GM21528 (cell line): ENCODE data around the gene AGAP1.

ENCODE experiments used
- ATAC-seq: cut with Tn5 transposase; IDR thresholded peaks from one replicate; pipeline ENCODE4 v1.9.1; 2021; ENCODE audit warnings: mild to moderate bottlenecking, moderate library complexity; ENCODE audit not compliant: unreplicated experiment, low FRiP score

AGAP1 gene

DNA sequence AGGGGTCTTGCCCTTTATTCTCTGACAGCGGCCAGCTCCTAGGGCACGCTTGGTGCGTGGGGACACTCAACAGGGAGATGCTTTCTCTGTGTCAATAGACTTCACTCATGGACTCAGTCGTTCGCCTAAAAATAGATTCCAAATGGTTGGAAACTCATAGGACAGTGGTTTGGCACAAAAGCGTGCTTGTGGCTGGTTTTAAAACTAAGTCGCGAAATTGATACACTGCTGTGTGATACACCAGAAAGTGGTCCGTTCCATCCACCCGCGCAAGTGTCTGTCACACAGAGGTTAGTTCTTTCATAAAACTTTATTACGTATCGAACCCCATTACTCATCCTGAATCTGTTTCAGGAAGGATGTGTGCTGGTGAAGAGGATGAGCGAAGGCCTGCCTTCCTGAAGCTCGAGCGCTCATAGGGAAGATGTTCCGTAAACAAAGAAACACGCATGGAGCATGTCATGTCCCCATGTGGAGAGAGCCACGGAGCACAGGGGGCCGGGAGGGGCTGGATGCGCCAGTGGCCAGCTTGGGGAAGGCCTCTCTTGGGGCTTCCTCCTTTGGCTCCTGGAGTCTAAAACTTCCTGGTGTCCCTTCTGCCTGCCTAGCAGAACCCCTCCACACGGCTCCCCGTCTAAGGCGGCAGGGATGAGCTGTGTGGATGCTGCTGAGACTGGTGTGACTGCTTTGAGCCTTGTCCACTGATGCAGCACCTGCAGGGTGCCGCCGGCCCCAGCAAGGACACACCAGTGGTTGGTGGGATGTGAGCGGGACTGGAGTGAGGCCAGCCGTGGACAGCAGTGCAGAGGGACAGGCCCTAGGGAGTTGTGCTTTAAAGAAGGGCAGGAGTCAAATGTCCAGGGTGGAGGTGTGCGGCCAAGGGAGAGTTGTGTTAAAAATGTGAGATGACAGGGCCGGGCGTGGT lies 467.1 kb downstream of the AGAP1 start:
- ATAC-seq = no peak

- no peak for ATAC-seq
Measured at GRCh38 chr2:235961711-235962110, 467.9 kb downstream of the AGAP1 start.

GRCh38 chr2:235963853-235964577 lies 470.2 kb downstream of the AGAP1 start:
- no peak for ATAC-seq

DNA sequence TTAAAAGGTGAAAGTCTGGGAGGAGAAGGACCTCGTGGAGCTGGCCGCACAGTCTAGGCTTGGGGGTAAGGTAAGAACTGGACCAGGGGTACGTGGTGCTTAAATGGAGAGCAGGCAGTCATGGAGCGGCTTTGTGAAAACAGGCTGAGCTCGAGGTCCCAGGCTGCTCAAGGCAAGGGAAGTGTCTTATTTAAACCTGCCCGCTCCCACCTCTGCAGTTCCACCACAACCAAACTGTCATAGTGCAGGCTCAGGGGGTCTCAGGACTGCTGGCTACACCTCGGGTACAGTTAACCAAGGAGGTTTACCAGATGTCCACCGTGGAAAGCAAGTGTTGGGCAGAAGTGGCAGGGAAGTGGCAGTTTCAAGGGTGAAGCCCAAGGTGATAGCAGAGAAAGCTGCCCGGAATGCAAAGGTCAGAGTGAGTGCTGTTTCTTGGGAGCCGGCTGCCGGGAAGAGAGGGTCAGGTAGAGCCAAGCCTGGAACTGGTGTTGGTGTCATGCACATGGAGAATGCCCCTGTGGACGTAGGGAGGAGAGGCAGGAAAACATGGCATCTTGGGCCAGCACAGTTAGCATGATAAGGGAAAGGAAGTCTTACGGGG lies 471.0 kb downstream of the AGAP1 start:
- no peak for ATAC-seq

DNA sequence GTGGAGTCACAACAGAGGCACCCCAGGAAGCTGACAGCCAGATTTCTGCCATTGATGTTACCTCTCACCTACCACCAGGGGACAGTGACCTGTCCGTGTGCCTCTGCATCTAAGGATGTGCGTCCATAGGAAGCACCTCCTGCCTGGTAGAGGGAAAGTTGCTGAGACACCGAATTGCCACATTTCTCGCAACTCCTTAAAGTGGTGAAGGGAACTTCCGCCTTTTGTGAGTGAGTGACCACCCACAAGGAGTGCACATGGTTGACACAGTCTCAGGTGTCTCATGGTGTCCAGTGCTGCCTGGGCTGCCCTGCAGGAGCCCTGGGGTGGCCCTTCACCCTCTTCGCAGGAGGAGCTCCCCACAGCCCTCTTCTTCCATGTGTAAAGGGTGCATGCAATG lies 472.6 kb downstream of the AGAP1 start:
- ATAC-seq = no peak

GRCh38 chr2:235966932-235967757 lies 473.3 kb downstream of the AGAP1 start:
- ATAC-seq = no peak

GRCh38 chr2:235968155-235968554 lies 474.3 kb downstream of the AGAP1 start:
- no peak for ATAC-seq

- ATAC-seq = no peak
Measured at GRCh38 chr2:235968616-235969324, 474.9 kb downstream of the AGAP1 start.

DNA sequence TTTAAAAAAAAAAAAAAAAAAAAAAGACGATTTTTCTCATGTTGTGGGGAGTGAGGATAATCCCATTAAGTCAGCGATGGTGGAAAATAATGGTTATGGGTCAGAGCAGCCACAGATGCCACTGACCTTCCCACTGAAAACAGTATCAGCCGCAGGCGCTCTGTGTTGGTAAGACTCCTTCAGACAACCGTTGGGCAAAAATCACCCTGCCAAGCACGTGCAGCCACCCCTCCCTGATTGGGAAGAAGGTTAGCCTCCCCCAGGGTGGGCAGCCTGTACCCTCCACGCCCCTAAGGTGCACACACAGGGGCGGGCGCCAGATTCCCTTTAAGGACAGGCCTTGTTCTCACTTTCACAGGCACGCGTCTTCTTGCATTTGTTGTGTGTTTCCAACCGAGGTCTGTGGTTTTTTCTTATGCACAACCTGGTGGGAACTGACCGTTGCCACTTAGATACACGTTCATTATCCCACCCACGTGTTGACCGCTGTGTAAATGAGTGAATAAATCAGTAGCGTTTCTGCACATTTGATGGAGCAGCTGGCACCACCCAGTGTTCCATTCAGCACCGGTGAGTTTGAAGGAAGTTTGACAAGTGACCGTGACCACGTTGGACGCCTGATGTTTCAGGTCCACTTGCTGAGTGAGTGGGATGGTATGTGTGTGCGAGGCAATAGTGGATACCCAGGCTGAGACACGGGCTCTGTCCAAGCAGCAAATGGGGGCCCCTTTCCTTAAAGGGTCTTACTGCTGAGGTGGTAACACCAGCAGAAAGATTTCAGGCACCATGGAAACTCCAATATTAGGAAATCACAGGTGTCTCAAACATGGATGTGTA lies 476.6 kb downstream of the AGAP1 start:
- no peak for ATAC-seq

DNA sequence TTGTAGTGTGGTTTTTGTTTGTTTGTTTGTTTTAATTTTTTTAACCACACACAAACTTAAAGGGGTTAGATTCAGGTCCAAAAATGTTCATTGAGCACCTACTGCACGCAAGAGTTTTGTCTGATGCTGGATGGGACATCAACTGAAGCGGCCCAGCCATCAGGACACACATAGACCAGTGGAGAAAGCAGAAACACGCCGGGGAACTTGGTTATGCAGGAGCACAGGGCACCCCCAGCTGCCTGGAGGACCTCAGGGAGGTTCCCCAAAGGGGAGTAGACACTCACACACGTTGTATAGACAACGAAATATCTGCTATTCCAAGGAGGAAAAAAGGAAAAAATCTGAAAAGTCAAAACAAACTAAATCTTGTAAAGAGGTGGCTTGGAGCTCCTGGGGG lies 482.7 kb downstream of the AGAP1 start:
- ATAC-seq = no peak

DNA sequence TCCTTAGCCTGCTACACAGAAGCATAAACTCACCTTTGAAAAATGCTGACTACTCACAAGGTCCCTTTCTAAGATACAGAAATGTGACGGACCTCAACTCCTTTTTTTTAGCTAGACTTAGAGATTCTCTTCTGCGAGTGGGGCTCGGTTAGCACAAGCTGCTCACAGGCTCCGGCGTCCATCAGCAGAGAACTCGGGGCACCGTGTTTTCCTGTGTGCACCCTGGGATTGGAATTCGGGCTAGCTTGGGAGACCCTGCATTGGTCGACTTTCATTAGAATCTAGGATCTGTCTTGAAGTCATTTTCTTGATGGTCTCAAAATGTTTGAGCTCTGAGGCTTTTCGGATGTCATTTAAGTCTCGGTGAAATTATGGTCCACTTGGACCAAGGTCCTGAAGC lies 483.1 kb downstream of the AGAP1 start:
- no peak for ATAC-seq

- ATAC-seq = no peak
Measured at GRCh38 chr2:235977445-235977844, 483.6 kb downstream of the AGAP1 start.

DNA sequence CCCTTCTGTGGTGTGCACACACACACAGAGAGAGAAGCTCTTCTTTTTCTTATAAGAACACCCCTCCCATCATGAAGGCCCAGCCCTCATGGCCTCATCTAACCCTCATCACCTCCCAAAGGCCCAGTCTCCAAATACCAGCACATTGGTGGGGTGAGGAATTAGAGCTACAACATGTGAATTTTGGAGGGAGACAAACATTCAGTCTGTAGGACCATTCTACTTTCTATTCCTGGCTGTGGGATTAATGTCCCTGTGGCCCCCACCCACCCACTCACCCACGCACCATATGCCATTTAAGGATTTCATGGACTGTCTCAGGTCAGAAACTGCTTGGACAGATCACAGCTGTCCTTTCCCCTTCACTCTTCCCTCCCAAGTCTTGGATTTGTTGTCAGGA lies 484.2 kb downstream of the AGAP1 start:
- no peak for ATAC-seq

GRCh38 chr2:235979037-235979436 lies 485.2 kb downstream of the AGAP1 start:
- no peak for ATAC-seq

GRCh38 chr2:235979753-235980435 lies 486.1 kb downstream of the AGAP1 start:
- no peak for ATAC-seq

- ATAC-seq = no peak
Measured at GRCh38 chr2:235981631-235982030, 487.8 kb downstream of the AGAP1 start.

DNA sequence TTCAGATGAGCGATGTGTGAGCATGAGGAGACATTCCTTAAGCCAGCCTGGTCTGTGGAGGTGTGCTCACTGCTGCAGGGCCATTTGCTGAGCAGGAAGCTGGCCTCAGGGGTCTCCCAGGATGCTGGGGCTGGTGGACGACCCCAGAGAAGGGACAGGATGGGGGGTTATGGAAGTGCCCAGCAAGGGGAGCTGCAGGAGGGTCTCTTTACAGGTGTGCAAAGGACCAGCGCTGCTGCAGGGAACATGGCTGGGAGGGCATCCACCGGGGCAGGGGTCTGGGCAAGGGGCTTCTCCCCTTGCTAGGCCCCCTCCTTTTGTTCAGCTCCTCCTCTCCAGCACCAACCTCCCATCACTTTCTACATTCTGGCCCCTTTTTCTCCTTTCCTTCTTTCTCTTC lies 489.2 kb downstream of the AGAP1 start:
- ATAC-seq = no peak

- no peak for ATAC-seq
Measured at GRCh38 chr2:235984552-235984951, 490.7 kb downstream of the AGAP1 start.
